Measurements from ENCODE around the gene IRAK1. TPM values are rescaled to one million over a fixed set of nuclear protein-coding genes. Genes with fewer than 3 reads are reported as not detected.

IRAK1 gene
- total RNA-seq, 1 experiment from 2014 or later: 91.9 TPM

DNA sequence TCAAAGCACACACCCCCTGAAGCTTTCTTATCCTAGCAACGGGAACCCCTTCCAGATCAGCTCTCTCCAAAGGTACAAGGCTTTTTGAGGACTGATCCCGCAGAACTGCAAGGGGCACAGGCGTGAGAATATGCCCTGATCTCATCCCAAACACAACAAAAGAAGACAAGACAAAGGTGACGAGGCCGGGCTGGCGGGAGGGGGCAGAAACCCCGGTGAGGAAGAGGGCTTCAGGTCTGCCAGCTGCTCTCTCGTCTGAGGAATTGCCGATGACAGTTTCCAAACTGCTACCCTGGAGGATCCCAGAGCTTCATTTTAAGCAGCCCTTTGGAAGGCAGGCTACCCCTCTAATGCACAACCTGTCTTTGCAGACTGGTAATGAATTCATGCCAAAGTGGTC is 51.4 kb downstream of the IRAK1 start:
- no peak for DNase-seq
- no peaks in the 10 kb centered on the region for H3K9me3 ChIP-seq (replicated peaks)
- peaks cover 5% of the 10 kb centered on the region for H3K4me1 ChIP-seq
- H3K27me3 ChIP-seq: no peaks in the 10 kb centered on the region
- H3K27ac ChIP-seq: no peak overlapping the region
- H3K36me3 ChIP-seq: peaks cover 8% of the 10 kb centered on the region; the same call in 1 of the 2 replicates
- H3K4me3 ChIP-seq: peak overlapping the region; percentile 97

GRCh38 chrX:153967536-153968224 is 52.0 kb downstream of the IRAK1 start:
- Histone ChIP-seq H3K27me3 (no peaks in the 10 kb centered on the region), H3K27ac (no peak overlapping the region), H3K36me3 (peaks cover 9% of the 10 kb centered on the region), H3K4me1 (peaks cover 5% of the 10 kb centered on the region), H3K9me3 (replicated peaks) (no peaks in the 10 kb centered on the region), H3K4me3 (no peak overlapping the region)
- no peak for DNase-seq

- H3K4me1 ChIP-seq: peaks cover 5% of the 10 kb centered on the region
- H3K27ac ChIP-seq: no peak overlapping the region
- no peaks in the 10 kb centered on the region for H3K27me3 ChIP-seq
- no peak overlapping the region for H3K4me3 ChIP-seq
- no peaks in the 10 kb centered on the region for H3K9me3 ChIP-seq (replicated peaks)
- DNase-seq: no peak
- H3K36me3 ChIP-seq: peaks cover 16% of the 10 kb centered on the region
Observed at GRCh38 chrX:153966841-153967535, 52.7 kb downstream of the IRAK1 start.

GRCh38 chrX:153966283-153966688 is 53.4 kb downstream of the IRAK1 start:
- no peak overlapping the region for H3K27ac ChIP-seq
- no peak overlapping the region for H3K4me3 ChIP-seq
- no peak for DNase-seq

GRCh38 chrX:153965406-153965805 is 54.3 kb downstream of the IRAK1 start:
- Histone ChIP-seq H3K36me3 (peaks cover 25% of the 10 kb centered on the region), H3K27ac (no peak overlapping the region), H3K27me3 (no peaks in the 10 kb centered on the region), H3K4me1 (peaks cover 5% of the 10 kb centered on the region), H3K9me3 (replicated peaks) (no peaks in the 10 kb centered on the region), H3K4me3 (no peak overlapping the region)
- DNase-seq: no peak

More at GRCh38 chrX:153966283-153966688, 53.4 kb downstream of the IRAK1 start:
- peaks cover 23% of the 10 kb centered on the region for H3K36me3 ChIP-seq
- H3K27me3 ChIP-seq: no peaks in the 10 kb centered on the region
- no peaks in the 10 kb centered on the region for H3K9me3 ChIP-seq (replicated peaks)
- H3K4me1 ChIP-seq: peaks cover 5% of the 10 kb centered on the region

DNA sequence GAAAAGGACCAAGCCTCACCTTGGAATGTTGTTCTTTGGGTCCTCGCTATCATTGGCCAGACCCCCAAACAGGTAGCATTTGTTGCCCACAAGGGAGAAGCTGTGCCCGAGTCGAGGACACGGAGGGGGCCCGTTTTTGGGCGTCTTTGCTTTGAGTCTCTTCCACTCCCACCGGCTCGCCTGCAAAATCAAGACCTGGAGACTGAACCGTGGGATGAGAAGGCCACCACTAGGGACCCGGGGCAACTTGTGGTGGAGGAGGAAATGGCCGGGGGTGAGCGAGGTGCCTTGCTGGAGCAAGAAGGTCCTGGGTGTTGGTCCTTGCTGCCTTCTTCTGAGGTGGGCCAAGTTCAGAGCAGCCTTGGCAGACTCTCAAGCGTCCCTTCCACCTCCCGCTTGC is 55.6 kb downstream of the IRAK1 start:
- Histone ChIP-seq H3K36me3 (peaks cover 34% of the 10 kb centered on the region), H3K4me3 (no peak overlapping the region)

DNA sequence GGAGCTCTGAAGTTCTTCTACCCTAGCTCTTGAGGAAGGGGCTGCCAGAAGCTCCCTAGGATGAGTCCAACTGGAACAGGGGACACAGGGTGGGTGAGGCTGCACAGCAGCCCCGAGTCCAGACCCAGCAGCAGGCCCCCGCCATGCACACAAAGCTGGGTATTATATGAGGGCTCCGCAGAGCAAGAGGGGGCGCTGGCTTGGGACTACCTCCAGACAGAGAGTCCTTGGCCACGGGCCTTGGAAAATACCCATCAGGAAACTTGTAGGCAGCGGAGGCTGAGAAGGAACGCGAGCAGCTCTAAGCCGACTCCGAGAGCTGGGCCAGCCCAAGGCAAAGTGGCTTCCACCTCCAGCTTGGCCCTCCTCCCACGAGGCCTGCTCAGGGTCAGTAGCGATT is 56.2 kb downstream of the IRAK1 start:
- DNase-seq: no peak
- Histone ChIP-seq H3K27me3 (no peaks in the 10 kb centered on the region), H3K36me3 (peaks cover 33% of the 10 kb centered on the region), H3K4me3 (no peak overlapping the region), H3K9me3 (replicated peaks) (no peaks in the 10 kb centered on the region), H3K27ac (no peak overlapping the region), H3K4me1 (peaks cover 5% of the 10 kb centered on the region)

More for the DNA sequence above, 55.6 kb downstream of the IRAK1 start:
- Histone ChIP-seq H3K9me3 (replicated peaks) (no peaks in the 10 kb centered on the region), H3K4me1 (peaks cover 5% of the 10 kb centered on the region), H3K27me3 (no peaks in the 10 kb centered on the region), H3K27ac (no peak overlapping the region)
- DNase-seq: no peak

DNA sequence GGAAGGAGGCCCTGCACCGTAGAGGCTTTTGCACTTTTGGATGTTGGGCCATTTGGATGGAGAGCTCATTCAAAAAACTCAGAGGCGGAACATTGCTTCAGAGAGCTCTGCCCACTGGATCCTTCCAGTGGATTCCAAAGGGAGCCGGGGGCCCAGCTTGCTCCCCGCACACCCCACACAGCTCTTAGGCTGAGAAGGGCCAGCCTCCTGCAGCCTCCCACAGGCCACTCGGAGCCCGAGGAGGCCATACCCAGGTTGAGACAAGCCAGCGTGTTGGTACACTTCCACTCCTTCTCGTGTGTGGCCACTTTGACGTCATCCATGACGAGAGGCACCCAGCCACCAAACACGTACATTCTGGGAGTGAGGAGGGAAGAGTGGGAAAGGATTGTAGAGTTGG is 58.4 kb downstream of the IRAK1 start:
- Histone ChIP-seq H3K4me3 (no peak overlapping the region), H3K27ac (no peak overlapping the region), H3K9me3 (replicated peaks) (no peaks in the 10 kb centered on the region), H3K36me3 (peaks cover 37% of the 10 kb centered on the region), H3K27me3 (no peaks in the 10 kb centered on the region), H3K4me1 (no peaks in the 10 kb centered on the region)
- DNase-seq: no peak

- H3K36me3 ChIP-seq: peaks cover 38% of the 10 kb centered on the region
- H3K4me3 ChIP-seq: no peak overlapping the region
- DNase-seq: no peak
- H3K9me3 ChIP-seq (replicated peaks): no peaks in the 10 kb centered on the region
- no peak overlapping the region for H3K27ac ChIP-seq
- no peaks in the 10 kb centered on the region for H3K27me3 ChIP-seq
- no peaks in the 10 kb centered on the region for H3K4me1 ChIP-seq
Observed at GRCh38 chrX:153960786-153961185, 58.9 kb downstream of the IRAK1 start.

Other genes starting within 250 kb of the IRAK1 start
- 17.9 and 33.6 TPM in 2 replicates for gene SRPK3, start 238.9 kb downstream of the IRAK1 start, total RNA-seq (2014; rRNA removed; shearing (Covaris generic))
- gene IDH3G, start 225.5 kb downstream of the IRAK1 start, total RNA-seq (2014; rRNA removed; shearing (Covaris generic)): 34.3 and 35.0 TPM in 2 replicates
- 131 and 177 TPM in 2 replicates for gene SSR4, start 225.2 kb downstream of the IRAK1 start, total RNA-seq (2014; rRNA removed; shearing (Covaris generic))
- gene PDZD4, start 189.4 kb downstream of the IRAK1 start, total RNA-seq (2014; rRNA removed; shearing (Covaris generic)): 7.1 and 9.1 TPM in 2 replicates
- gene L1CAM, start 133.7 kb downstream of the IRAK1 start, total RNA-seq (2014; rRNA removed; shearing (Covaris generic)): 14.2 and 14.7 TPM in 2 replicates
- not detected in 2 replicates for gene AVPR2, start 115.2 kb downstream of the IRAK1 start, total RNA-seq (2014; rRNA removed; shearing (Covaris generic))
- 7.7 and 8.2 TPM in 2 replicates for gene ARHGAP4, start 93.6 kb downstream of the IRAK1 start, total RNA-seq (2014; rRNA removed; shearing (Covaris generic))
- 58.6 and 69.6 TPM in 2 replicates for gene NAA10, start 84.9 kb downstream of the IRAK1 start, total RNA-seq (2014; rRNA removed; shearing (Covaris generic))
- gene RENBP, start 75.3 kb downstream of the IRAK1 start, total RNA-seq (2014; rRNA removed; shearing (Covaris generic)): 0.18 TPM in 1 of 2 replicates, not detected in the other
- 55.6 and 56.9 TPM in 2 replicates for gene HCFC1, start 48.1 kb downstream of the IRAK1 start, total RNA-seq (2014; rRNA removed; shearing (Covaris generic))
- 0.97 and 1.7 TPM in 2 replicates for gene TMEM187, start 47.1 kb downstream of the IRAK1 start, total RNA-seq (2014; rRNA removed; shearing (Covaris generic))
- 22.0 and 26.2 TPM in 2 replicates for gene MECP2, start 77.8 kb upstream of the IRAK1 start, total RNA-seq (2014; rRNA removed; shearing (Covaris generic))
- gene OPN1LW, start 124.3 kb upstream of the IRAK1 start, total RNA-seq (2014; rRNA removed; shearing (Covaris generic)): not detected in 2 replicates
- gene OPN1MW, start 162.7 kb upstream of the IRAK1 start, total RNA-seq (2014; rRNA removed; shearing (Covaris generic)): not detected in 2 replicates
- not detected in 2 replicates for gene OPN1MW2, start 199.9 kb upstream of the IRAK1 start, total RNA-seq (2014; rRNA removed; shearing (Covaris generic))
- gene OPN1MW3, start 237.7 kb upstream of the IRAK1 start, total RNA-seq (2014; rRNA removed; shearing (Covaris generic)): not detected in 2 replicates